ENCODE data around the gene OVOL1.

DNA sequence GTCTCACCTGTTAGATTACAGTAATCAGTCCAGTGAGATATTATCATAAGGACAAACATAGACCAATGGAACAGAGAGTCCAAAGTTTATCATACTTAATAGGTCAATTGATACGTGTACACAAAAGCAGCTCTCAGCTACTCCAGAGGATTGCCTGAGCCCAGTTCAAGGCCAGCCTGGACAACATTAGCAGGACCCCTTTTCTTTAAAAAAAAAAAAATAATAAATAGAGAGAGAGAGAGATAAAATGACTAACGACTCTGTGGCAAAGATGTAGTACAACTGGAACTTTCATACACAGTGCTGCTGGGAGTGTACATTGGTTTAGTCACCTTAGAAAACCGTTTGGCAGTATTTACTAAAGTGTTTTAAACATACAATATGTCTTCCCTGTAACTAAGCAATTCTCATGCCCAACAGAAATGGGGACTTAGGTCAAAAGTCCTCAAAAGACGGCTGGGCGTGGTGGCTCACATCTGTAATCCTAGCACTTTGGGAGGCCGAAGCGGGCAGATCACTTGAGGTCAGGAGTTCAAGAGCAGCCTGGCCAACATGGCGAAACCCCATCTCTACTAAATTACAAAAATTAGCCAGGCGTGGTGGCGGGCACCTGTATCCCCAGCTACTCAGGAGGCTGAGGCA, 57.5 kb downstream of the OVOL1 start:
- TF ChIP-seq, protein P1, sequence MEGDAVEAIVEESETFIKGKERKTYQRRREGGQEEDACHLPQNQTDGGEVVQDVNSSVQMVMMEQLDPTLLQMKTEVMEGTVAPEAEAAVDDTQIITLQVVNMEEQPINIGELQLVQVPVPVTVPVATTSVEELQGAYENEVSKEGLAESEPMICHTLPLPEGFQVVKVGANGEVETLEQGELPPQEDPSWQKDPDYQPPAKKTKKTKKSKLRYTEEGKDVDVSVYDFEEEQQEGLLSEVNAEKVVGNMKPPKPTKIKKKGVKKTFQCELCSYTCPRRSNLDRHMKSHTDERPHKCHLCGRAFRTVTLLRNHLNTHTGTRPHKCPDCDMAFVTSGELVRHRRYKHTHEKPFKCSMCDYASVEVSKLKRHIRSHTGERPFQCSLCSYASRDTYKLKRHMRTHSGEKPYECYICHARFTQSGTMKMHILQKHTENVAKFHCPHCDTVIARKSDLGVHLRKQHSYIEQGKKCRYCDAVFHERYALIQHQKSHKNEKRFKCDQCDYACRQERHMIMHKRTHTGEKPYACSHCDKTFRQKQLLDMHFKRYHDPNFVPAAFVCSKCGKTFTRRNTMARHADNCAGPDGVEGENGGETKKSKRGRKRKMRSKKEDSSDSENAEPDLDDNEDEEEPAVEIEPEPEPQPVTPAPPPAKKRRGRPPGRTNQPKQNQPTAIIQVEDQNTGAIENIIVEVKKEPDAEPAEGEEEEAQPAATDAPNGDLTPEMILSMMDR (conservative IDR thresholded peaks at IDR 0.05; ENCODE audit: low read depth, low read length), result no peak
- TF ChIP-seq EZH2 (IDR thresholded peaks at IDR 0.05; ENCODE audit: low read length, unreplicated experiment) (no peak), EZH2phosphoT487 (IDR thresholded peaks at IDR 0.05; ENCODE audit: borderline replicate concordance, low read length) (no peak)

Data from PC-3 (cell line).